HG02763 (cell line): Measurements from ENCODE around the gene SLC25A31.

ENCODE experiments used
- ATAC-seq: cut with Tn5 transposase; IDR thresholded peaks from one replicate; pipeline ENCODE4 v1.9.1; 2021; ENCODE audit warnings: mild to moderate bottlenecking, moderate library complexity; ENCODE audit not compliant: unreplicated experiment

SLC25A31 gene

GRCh38 chr4:127776620-127777019 is 46.4 kb downstream of the SLC25A31 start:
- ATAC-seq: no peak

DNA sequence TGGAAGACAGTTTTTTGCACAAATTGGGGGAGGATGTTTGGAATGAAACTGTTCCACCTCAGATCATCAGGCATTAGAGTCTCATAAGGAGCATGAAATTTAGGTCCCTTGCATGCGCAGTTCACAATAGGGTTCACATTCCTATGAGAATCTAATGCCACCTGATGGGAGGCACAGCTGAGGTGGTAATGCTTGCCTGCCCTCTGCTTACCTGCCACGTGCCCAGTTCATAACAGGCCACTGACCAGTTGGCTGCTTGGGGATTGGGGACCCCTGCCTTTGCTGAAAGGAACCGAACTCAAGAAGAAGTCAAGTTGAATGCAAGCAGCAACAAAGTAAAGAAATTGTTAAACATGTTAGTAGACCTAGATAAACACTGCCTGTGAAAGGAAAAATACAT is 47.3 kb downstream of the SLC25A31 start:
- no peak for ATAC-seq

DNA sequence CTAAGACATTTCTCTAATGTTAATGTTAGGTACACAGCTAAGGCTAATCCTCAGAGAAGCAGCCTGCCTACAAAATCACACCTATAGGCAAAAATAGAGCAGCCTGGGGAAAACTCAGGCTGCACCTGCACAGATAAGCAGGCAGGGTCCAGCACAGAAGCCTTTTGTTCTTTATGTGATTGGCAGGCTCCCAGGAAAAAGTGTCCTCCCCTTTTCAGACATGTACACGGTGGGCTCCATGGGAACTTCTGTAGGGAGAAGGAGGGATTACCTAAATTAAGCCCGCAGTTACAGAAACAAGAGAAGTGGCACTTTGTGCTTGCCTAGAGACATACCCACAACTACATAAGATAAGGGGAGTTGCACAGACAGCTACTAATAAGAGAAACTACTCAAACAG is 47.9 kb downstream of the SLC25A31 start:
- ATAC-seq: no peak

DNA sequence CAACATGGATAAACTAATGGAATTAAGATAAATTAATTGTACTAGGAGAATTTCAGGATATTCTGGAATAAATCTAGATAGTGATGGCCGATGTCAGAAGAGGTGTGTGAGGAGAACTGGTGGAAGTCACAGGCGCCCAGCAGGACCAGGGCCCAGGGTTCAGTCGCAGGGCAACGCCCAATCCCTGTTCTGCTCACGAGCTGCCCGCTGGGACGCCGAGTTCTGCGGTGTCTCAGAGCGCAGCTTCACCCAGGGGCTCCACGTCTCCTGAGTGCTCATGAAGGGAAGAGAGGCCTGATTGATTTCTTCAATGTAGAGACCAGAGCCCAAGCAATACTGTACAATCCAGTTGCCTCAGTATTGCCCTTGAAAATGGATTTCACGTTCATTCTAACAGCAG is 50.4 kb downstream of the SLC25A31 start:
- ATAC-seq: no peak

GRCh38 chr4:127781300-127782024 is 51.3 kb downstream of the SLC25A31 start:
- peak; percentile 36 for ATAC-seq

- peak; percentile 79 for ATAC-seq
Measured at GRCh38 chr4:127782025-127782274, 51.8 kb downstream of the SLC25A31 start.

GRCh38 chr4:127782275-127783025 is 52.2 kb downstream of the SLC25A31 start, which contains the start of gene HSPA4L:
Gene HSPA4L (plus strand): TSS chr4:127782322. CDS start chr4:127782551, 229 bp downstream.
- peak; percentile 35 for ATAC-seq

GRCh38 chr4:127783026-127783769 is 53.0 kb downstream of the SLC25A31 start:
- no peak for ATAC-seq

DNA sequence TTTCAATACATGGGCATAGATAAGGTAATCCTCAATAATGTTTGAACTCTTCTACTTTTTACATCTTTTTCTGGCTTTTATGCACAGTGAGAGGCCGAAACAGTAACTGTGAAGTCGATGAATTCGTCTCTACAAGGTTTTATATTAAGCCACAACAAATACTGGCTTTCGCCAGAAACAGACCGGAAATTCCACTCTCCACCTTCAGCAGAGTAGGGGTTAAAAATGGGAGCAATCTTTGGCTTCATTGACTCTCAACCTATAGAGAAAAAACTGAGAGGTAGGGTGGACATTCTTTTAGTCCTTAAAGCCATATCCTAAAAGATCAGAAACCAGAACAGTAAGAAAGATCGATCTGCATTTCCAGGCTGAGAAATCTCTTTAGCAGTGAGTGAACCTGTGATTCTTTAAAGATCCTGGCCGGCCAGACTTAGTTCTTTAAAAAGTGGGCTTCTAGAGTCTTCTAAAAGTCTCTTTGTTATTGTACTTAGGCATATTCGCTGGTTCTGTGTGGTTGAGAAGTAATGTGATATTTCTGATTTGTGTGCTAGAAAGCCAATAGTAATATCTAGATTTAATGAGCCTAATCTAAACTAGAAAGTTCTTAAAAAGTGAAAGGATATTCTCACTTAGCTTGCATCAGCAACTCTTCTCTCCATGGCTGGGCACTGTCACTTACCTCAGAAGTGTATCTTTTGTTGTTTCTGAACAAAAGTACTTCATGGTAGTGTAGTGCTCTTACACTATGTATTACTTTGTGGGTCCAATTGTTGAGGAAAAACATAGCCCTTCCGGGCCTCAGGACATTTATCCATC is 54.0 kb downstream of the SLC25A31 start:
- no peak for ATAC-seq

GRCh38 chr4:127788517-127788916 is 58.3 kb downstream of the SLC25A31 start:
- peak; percentile 62 for ATAC-seq

GRCh38 chr4:127791391-127791790 is 61.2 kb downstream of the SLC25A31 start:
- no peak for ATAC-seq

GRCh38 chr4:127793528-127793927 is 63.3 kb downstream of the SLC25A31 start:
- ATAC-seq: no peak

- ATAC-seq: no peak
Measured at GRCh38 chr4:127799711-127800110, 69.5 kb downstream of the SLC25A31 start.

GRCh38 chr4:127809173-127809800 is 79.1 kb downstream of the SLC25A31 start:
- ATAC-seq: no peak

- no peak for ATAC-seq
Measured at GRCh38 chr4:127810551-127810950, 80.4 kb downstream of the SLC25A31 start.

DNA sequence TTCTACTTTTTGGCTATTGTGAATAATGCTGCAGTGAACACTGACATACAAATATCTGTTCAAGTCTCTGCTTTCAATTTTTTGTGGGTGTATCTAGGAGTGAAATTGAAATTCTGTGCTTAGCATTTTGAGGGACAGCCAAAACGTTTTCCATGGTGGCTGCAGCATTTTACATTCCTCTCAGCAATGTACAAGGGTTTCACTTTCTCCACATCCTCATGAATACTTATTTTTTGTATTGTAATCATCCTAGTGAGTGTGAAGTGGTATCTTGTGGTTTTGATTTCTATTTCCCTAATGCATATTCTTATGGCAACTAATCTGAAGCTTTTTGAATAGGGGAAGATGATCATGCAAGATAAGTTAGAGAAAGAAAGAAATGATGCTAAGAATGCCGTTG is 92.2 kb downstream of the SLC25A31 start:
- ATAC-seq: no peak
